GM12865 (cell line): ENCODE measurements around the gene CCDC9B.

Source experiments
- DNase-seq: peaks from one replicate; pipeline ENCODE4 v3.0.0; 2010; ENCODE audit warnings: low read depth
- H3K4me3 ChIP-seq: 2 replicates; pipeline ENCODE4 v1.5.1; 2011; ENCODE audit warnings: mild to moderate bottlenecking, low read depth, low read length, control low read depth
- TF ChIP-seq, protein P1 (sequence below): IDR thresholded peaks from 2 replicates; pipeline ENCODE4 v1.5.1; 2011; ENCODE audit warnings: low read length, control low read depth, low read depth, inconsistent platforms; ENCODE audit not compliant: insufficient read depth; ENCODE audit errors: missing control alignments

Gene CCDC9B

DNA sequence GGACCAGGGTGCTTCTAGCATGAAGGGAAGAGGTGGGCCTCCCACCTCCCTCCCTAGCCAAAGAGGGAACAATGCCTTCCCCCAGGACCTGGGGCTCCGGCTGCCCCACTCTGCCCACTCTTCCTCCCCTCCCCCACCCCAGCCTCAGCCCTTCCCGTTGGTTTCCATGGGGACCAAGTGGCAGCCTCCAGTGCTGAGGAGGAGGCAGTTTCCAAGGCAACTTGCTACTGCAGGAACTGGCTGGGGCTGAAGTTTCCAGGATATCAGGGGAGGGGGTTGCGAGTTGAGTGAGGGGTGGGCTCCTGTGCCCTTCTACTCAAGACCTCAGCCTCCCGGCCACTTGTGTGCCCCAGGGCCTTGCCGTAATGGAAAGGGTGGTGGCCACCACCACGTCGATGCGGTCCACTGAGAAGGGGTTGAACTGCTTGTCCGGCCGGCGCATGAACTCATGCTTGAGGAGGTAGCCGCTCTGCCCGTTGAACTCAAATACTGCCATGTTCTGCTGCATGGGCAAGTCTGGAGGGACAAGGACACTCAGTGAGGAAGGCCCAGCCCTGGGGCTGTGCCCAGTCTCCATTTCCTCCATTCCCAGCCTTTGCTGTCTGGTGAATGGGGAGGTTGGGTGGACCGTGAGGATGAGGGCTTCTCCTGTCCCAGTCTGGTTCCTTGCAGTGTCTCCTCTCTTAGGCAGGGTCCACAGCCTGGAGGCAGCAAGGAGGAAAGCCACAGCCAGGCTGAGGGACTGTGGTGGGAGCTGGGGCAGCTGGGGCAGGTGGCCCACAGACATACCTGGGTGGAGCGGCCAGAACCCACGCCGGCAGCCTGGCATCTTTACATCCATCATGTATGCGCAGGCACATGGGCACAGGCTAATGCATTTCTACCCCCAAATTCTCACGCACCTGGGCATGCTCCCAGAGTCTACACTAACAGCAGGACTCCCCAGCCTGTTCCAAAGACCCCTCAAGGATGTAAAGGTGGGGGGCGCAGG lies 46.5 kb downstream of the CCDC9B start:
- TF ChIP-seq, protein P1, sequence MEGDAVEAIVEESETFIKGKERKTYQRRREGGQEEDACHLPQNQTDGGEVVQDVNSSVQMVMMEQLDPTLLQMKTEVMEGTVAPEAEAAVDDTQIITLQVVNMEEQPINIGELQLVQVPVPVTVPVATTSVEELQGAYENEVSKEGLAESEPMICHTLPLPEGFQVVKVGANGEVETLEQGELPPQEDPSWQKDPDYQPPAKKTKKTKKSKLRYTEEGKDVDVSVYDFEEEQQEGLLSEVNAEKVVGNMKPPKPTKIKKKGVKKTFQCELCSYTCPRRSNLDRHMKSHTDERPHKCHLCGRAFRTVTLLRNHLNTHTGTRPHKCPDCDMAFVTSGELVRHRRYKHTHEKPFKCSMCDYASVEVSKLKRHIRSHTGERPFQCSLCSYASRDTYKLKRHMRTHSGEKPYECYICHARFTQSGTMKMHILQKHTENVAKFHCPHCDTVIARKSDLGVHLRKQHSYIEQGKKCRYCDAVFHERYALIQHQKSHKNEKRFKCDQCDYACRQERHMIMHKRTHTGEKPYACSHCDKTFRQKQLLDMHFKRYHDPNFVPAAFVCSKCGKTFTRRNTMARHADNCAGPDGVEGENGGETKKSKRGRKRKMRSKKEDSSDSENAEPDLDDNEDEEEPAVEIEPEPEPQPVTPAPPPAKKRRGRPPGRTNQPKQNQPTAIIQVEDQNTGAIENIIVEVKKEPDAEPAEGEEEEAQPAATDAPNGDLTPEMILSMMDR = no peak
- DNase-seq = no peak
- H3K4me3 ChIP-seq = no peak overlapping the region

DNA sequence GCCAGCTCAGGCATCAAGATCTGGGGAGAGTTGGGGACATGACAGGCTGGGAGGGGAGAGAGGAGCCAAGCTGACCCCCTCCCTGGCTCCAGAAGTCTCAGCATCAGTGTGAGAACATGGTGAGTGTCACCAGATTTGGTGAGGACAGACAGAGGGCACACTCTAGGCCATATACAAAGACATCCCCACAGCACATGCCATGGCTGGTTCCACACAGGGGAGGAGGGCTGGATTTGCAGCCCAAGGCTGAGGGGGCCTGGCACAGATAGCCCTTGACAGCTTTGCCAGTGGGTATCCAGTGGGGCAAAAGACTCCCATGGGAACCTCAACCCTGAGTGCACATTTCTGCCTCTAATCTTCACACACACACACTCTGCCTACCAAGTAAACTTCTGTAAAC lies 47.7 kb downstream of the CCDC9B start:
- TF ChIP-seq, protein P1 = no peak
- DNase-seq = no peak
- no peak overlapping the region for H3K4me3 ChIP-seq

DNA sequence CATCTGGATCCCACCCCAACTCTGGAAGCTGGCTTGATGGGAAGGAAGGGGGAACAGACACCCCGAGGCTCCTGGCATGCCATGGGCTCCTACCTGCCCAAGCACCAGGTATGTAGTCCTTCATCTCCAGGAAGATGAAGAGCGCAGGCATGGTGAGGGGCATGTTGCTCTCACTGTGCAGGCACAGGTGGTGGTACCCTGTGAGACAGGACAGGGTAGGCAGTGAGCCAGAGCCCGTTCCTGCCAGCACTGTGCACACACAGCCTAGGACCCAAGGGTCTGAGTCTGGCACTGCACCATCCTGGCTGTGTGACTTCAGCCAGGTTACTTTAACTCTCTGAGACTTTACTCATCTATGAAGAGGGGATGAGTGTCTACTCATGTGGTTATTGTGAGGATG lies 48.5 kb downstream of the CCDC9B start:
- H3K4me3 ChIP-seq = no peak overlapping the region
- DNase-seq = no peak
- TF ChIP-seq, protein P1 = no peak

DNA sequence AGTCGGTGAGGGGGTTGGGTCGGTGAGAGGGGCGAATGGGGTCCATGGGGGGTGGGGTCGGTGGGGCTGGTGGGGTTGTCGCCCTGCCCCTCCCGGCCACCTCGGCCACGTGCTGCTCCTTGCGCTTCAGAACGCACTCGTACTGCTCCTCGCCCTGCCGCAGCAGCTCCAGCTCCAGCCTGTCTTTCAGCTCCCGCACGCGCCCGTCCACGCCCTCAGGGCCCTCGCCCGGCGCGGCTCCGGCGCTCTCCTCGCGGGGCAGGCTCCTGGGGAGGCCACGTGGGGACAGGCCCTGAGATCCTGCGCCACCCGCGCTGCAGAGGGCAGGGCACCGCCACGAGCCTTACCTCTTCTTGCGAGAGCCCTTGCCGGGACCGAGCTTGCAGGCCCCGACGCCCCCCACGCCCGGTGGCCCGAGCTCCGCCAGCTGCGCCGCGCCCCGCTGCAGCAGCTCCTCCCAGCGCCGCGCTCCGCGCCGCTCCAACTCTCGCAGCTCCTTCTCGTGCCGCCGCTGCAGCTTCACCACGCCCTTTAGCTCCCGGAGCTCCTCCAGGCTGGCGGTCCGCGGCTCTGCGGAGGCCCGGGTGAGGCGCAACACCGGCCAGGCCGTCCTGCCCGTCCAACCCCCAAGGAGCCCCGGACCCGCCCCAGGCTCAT lies 49.7 kb downstream of the CCDC9B start:
- TF ChIP-seq, protein P1 = no peak

DNA sequence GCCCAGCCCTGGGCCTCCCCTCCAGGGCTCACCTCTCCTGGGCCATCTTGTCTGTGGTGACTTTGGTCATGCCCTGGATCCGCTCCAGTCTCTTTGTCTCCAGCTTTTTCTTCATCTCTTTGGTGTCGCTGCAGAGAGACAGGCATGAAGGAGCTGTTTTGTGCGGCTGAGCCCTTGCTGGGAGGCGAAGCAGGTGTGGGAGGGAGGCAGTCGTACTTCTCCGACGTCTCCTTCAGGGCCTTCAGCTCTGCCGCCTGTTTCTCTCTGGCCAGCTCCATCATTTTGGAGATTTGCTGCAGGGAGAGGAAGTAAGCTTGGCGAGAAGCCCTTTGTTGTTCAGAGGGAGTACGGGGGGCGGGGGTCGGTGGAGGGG lies 50.2 kb downstream of the CCDC9B start:
- TF ChIP-seq, protein P1 = no peak
- H3K4me3 ChIP-seq = no peak overlapping the region
- DNase-seq = no peak

More for the DNA sequence above, 49.7 kb downstream of the CCDC9B start:
- no peak for DNase-seq
- no peak overlapping the region for H3K4me3 ChIP-seq

DNA sequence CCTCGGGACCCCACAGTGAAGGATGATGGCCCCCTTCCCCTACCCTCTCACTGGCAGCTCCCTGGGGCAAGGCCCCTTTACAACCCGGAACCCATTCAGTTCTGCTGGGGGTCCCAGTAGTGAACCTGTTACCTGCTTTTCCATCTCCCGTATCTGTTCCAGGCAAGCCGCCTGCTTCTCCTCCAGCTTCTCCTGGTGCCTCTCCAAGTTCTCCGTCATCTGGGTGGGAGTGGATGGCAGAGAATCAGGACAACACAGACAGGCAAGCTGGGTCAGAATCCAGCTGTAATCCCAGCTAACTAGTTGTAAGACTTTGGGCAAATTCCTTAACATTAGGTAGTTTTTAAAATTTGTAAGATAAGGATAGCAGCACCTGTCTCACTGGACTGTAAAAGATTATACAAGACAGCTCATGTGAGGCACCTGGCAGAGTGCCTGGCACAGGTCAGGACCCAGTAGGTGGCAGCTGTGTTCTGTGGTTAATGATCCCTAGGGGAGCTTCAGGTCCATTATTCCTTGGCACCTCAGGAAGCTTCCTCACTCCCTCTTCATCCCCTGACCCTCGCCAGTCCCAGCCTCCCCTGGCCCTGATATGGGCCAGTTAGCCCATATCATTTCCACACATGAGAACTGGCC lies 51.5 kb downstream of the CCDC9B start:
- no peak overlapping the region for H3K4me3 ChIP-seq
- TF ChIP-seq, protein P1 = no peak
- DNase-seq = no peak
